Activated CD4-positive, alpha-beta T cell treated with anti-CD3 and anti-CD28 coated beads, Interleukin-10, Interleukin-2, amounts not matched to agents 100 ng/mL and 50 ng/mL, durations not matched to agents 16 hours and 8 hours (primary cell): Measurements from ENCODE around the gene SGK1.
"Not testable (repeated sequence)": the region's sequence is repeated elsewhere in the genome, so short reads cannot be mapped to it uniquely, and the experiment has no call there.

Source experiments
- DNase-seq: peaks from one replicate; pipeline ENCODE4 v3.0.0-alpha.2; 2020

SGK1 gene

GRCh38 chr6:134182528-134182927 lies 135.4 kb downstream of the SGK1 start:
- DNase-seq: no peak

GRCh38 chr6:134181726-134182125 lies 136.2 kb downstream of the SGK1 start:
- DNase-seq: not testable (repeated sequence)

- DNase-seq: not testable (repeated sequence)
Observed at GRCh38 chr6:134181251-134181650, 136.7 kb downstream of the SGK1 start.

- DNase-seq: not testable (repeated sequence)
Observed at GRCh38 chr6:134180540-134180939, 137.4 kb downstream of the SGK1 start.

GRCh38 chr6:134178161-134179044 lies 139.5 kb downstream of the SGK1 start:
- peak; percentile 85 for DNase-seq

- DNase-seq: peak; percentile 45
Observed at GRCh38 chr6:134177753-134178160, 140.2 kb downstream of the SGK1 start.

GRCh38 chr6:134177236-134177635 lies 140.7 kb downstream of the SGK1 start:
- DNase-seq: no peak

GRCh38 chr6:134176264-134176975 lies 141.5 kb downstream of the SGK1 start:
- DNase-seq: no peak

- peak; percentile 66 for DNase-seq
Observed at GRCh38 chr6:134175532-134176263, 142.2 kb downstream of the SGK1 start.

GRCh38 chr6:134174672-134175531 lies 143.0 kb downstream of the SGK1 start:
- DNase-seq: peak; percentile 95

- DNase-seq: peak; percentile 86
Observed at GRCh38 chr6:134173936-134174671, 143.8 kb downstream of the SGK1 start.

GRCh38 chr6:134173366-134173725 lies 144.6 kb downstream of the SGK1 start:
- no peak for DNase-seq

GRCh38 chr6:134172706-134173365 lies 145.1 kb downstream of the SGK1 start:
- peak; percentile 7 for DNase-seq

- no peak for DNase-seq
Observed at GRCh38 chr6:134172020-134172705, 145.7 kb downstream of the SGK1 start.

- no peak for DNase-seq
Observed at GRCh38 chr6:134171517-134171916, 146.4 kb downstream of the SGK1 start.

- DNase-seq: no peak
Observed at GRCh38 chr6:134170844-134171243, 147.1 kb downstream of the SGK1 start.

GRCh38 chr6:134169871-134170486 lies 147.9 kb downstream of the SGK1 start:
- no peak for DNase-seq

GRCh38 chr6:134168590-134169208 lies 149.2 kb downstream of the SGK1 start:
- DNase-seq: no peak

GRCh38 chr6:134166511-134167261 lies 151.2 kb downstream of the SGK1 start:
- DNase-seq: no peak
